ENCODE data around the gene PARL.

DNA sequence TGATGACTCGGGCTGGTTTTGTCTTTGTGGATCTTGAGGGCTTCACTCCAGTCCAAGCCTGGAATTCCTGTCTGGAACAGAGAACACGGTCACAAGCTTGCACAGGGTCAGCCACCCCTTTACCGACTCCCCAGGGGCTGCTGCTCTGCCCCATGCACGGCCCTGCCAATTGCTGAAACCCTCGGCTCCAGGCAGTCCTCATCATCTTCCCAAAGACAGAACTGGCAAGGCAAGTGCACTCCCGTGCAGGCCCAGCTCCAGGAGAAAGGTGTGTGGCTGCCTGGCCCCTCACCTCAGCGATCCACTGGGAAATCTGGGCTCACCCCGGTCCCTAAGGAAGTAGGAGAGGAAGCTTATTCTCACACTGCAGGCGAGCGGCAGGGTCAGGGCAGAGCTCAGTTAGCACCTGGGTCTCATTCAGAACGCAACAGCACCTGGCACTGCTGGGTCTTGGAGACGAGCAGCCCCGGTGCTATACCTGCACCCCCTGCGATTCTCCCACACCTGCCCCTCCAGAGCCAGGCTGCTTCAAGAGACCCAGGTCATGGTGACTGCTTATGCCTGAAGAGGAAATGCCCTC lies 66.5 kb downstream of the PARL start:
- TF ChIP-seq CTCF (conservative IDR thresholded peaks at IDR 0.05; ENCODE audit: low read length) (no peak), EZH2phosphoT487 (IDR thresholded peaks at IDR 0.05; ENCODE audit: borderline replicate concordance) (no peak)
